ENCODE data around the gene MICB.
"Not testable (repeated sequence)": the region's sequence is repeated elsewhere in the genome, so short reads cannot be mapped to it uniquely, and the experiment has no call there.

MICB gene

GRCh38 chr6:31474871-31475286, 23.1 kb upstream of the MICB start:
- no peak for DNase-seq (ENCODE audit: low read depth in 3 of 3)

- no peak for DNase-seq (ENCODE audit: low read depth in 3 of 3)
Measured at GRCh38 chr6:31476515-31477139, 21.3 kb upstream of the MICB start.

GRCh38 chr6:31477521-31477920, 20.4 kb upstream of the MICB start:
- DNase-seq (ENCODE audit: low read depth in 3 of 3), result no peak

DNA sequence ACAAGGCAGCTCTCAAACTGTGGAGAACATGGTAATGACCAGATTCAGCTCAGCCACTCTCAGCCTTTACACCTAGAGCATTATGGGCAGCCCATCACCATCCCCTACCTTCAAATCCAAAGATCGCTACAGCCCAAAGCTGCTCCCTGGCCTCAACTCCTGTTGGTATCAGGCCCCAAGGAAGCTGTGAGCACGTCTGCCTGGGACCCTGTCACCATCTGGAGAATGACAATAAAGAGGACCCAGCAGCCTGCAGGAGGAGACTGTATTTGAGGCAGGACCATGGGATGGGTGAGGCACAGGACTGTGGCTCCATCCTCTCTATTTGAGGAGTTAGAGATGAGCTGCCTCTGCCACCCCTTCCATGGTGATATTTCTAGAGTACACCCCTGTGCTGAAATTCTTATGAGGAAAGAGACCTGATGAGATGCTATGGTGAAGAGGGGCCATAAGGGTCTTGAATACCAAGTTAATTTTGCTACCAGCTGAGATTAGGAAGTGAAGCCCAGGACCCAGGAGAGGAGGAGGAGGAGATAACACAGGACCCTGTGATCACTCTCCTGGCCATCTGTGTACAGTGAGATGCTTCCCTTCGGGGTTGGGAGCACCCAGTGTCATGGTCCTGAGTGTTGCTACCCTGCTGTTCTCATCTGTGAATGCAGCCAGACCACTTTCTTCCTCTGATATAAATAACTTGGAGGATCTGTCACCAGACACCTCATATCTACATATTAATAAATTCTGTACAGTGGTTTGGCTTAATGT, 19.6 kb upstream of the MICB start:
- DNase-seq (ENCODE audit: low read depth in 3 of 3), result no peak

DNA sequence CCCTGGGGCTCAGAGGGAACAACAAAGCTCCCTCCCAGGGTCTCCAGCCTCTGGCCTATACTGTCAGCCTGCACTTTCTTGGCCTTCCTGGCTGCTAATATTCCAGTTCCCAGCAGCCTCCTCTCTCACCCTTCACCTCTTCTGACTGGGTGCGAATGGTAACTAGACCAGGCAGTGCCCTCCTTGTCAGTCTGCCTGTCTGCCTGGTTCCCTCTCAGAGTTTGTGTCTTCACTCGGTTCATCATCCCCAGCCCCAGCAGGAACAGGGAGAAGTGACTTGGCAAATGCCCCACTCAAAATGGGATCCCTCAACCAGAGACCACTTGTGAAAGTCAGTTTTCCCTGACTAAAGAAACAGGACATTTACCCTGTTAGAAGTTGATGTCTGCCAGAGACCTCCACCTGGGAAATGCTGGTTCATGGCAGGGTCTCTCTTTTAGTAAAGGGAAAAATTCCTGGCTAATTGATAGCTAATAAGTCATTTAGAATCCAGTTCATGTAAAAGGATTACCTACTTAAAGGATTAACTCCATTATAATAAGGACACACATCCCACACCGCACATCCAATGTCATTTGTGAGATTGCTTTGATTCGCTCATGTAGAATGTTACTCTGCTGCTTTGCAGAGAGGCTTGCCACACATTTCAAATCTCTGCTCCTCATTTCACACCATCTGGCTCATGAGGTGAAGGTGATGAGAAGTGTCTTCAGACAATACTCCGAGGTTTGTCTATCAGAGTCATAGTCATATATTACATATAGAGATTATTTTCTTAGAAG, 18.6 kb upstream of the MICB start:
- DNase-seq (ENCODE audit: low read depth in 3 of 3), result no peak

DNA sequence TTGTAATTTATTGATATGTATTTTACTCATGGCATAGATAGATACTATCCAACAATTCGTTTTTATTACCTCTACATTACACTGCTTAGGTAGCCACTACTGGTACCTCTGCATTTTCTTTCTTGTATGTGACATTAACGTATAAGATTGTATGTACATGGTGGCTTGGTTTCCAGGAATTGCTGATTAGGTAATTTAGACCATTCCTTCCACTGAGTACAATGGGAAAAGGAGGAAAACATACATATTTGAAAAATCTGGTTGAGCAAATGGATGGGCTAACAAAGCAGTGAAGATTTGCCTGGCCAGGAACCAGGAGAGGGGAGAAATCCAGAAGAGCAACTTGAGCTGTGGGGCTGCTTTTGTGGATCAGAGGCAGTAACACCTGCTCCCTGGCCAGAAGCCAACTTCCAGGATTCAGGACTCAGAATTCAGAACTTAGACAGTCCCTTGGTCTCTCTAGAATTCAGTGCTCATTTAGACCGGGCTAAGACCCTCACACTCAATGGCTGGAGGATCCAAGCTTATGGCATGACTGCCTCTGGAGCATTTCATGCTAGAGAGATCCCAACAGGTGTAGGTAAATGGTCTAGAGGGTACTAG, 17.9 kb upstream of the MICB start:
- no peak for DNase-seq (ENCODE audit: low read depth in 3 of 3)

GRCh38 chr6:31480574-31480973, 17.4 kb upstream of the MICB start:
- no peak for DNase-seq (ENCODE audit: low read depth in 3 of 3)

DNA sequence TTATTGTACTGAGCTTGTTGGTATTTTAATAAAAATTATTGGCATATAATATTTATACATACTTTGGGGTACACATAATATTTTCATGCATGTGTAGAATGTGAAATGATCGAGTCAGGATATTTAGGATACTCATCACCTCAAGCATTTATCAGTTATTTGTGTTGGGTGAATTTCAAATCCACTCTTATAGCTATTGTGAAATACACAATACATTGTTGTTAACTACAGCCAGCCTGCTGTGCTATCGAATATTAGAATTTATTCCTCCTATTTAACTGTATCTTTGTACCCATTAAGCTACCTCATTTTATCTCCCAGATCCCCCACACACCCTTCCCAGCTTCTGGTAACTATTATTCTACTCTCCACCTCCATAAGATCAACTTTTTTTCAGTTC, 14.6 kb upstream of the MICB start:
- no peak for DNase-seq (ENCODE audit: low read depth in 3 of 3)

GRCh38 chr6:31485055-31485454, 12.9 kb upstream of the MICB start:
- DNase-seq (ENCODE audit: low read depth in 3 of 3), result no peak

- DNase-seq (ENCODE audit: low read depth in 3 of 3), result not testable (repeated sequence)
Measured at GRCh38 chr6:31486065-31486837, 11.7 kb upstream of the MICB start.

- DNase-seq (ENCODE audit: low read depth in 3 of 3), result not testable (repeated sequence)
Measured at GRCh38 chr6:31487674-31488073, 10.3 kb upstream of the MICB start.

DNA sequence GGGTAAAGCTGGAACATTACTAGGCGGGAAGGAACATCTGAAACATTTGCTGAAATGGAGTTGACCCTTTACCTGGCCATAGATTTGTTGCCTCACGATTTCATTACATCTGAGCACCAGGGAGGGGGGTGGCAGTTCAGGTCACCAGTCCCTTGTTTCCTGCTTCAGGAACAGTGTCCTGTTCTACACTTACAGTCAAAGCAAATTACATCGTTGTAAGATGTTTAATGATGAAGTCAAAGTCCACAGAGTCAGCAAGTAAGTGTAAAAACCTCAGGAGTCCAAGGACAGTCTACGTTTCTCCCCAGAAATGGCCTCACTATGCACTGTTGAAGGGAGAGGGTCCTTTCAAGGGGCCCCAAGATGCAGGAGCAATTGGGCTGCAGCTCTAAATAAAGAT, 8.9 kb upstream of the MICB start:
- DNase-seq (ENCODE audit: low read depth in 3 of 3), result no peak

- DNase-seq (ENCODE audit: low read depth in 3 of 3), result no peak
Measured at GRCh38 chr6:31490115-31490873, 7.7 kb upstream of the MICB start.

- DNase-seq (ENCODE audit: low read depth in 3 of 3), result not testable (repeated sequence)
Measured at GRCh38 chr6:31493550-31493874, 4.4 kb upstream of the MICB start.

DNA sequence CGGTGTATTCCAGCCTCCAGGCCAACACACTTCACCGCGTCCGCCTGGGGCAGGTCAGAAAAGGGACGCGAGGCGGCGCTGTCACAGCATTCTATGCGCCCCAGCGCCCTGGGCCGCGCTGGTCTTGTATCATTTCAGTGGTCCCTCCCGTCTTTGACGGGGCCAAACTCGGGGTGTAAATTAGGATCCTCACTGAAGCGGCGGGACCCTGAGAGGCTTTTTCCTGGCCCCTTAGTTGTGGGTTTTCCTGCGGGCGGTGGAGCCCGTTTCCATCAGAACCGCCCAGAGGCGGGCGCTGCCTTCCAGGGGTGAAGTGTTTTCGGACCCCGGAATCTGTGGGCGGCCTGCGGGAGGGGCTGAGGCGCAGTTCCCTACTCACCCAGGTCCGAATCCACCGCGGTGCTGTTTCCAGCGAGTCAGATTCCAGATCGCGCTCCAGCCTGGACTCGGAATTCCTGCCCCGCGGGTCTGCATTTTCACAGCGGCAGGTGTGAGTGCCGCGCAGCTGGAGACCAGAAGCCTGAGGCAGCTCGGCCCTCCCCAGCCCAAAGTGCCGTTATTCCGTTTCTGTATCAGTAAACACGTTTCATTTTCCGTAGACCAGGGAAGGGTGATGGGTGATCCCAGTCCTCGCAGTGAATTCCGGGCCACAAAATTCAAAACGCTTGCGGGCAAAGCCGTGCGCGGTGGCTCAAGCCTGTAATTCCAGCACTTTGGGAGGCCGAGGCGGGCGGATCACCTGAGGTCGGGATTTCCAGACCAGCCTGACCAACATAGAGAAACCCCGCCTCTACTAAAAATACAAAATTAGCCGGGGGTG, 3.9 kb upstream of the MICB start:
- peak; percentile 57 to 79 (median 64) for DNase-seq (ENCODE audit: low read depth in 3 of 3)

- DNase-seq (ENCODE audit: low read depth in 3 of 3), result no peak
Measured at GRCh38 chr6:31495580-31495979, 2.4 kb upstream of the MICB start.

- DNase-seq (ENCODE audit: low read depth in 3 of 3), result not testable (repeated sequence)
Measured at GRCh38 chr6:31496826-31497225, 1.1 kb upstream of the MICB start.

DNA sequence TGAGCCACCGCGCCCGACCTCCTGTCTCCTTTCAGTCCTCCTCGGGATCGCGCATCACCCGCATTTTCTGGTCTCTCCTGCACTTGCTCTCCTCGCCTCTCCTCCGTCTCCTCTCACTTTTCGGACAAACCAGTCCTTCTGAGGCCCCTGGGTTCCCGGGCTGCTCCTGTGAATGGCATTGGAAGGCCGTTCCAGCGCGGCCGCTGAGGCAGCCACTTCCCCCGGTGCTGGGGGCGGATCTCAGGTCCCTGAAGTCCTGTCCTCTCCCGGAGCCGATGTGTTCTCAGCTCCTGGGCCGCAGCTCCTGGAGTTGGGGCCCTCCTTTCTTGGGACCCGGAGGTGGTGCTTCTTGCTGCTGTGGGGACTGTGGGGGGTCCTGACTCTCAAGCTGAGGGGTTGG, 803 bp downstream of the MICB start:
- DNase-seq (ENCODE audit: low read depth in 3 of 3), result no peak

- DNase-seq (ENCODE audit: low read depth in 3 of 3), result not testable (repeated sequence)
Measured at GRCh38 chr6:31499648-31500047, 1.7 kb downstream of the MICB start.

- DNase-seq (ENCODE audit: low read depth in 3 of 3), result no peak
Measured at GRCh38 chr6:31502586-31502985, 4.6 kb downstream of the MICB start.
